Endothelial cell of umbilical vein (primary cell): Measurements from ENCODE around the gene HECA. TPM values are rescaled to one million over a fixed set of nuclear protein-coding genes. Genes with fewer than 3 reads are reported as not detected.

Experiments used
- BruUV-seq: library from RNA; stranded (reverse); fragments of 400-500 nt; replicated peaks from 2 replicates; lab custom pipeline; 2021; lab: Mats Ljungman, UMichigan
- CTCF ChIA-PET: fragments of 300-600, 350-600 bp; sonication (Branson Sonifier 250); formaldehyde crosslinking; loops from one replicate; lab custom pipeline; 2021; ENCODE audit warnings: antibody characterized with exemption, inconsistent platforms; lab: Charles Lee
- POLR2A ChIA-PET: fragments of 300-600, 350-600 bp; sonication (Branson Sonifier 250); formaldehyde crosslinking; loops from one replicate; lab custom pipeline; 2021; ENCODE audit warnings: antibody characterized with exemption, inconsistent platforms; lab: Charles Lee
- DNase-seq: peaks from one replicate; pipeline ENCODE4 v3.0.0-alpha.2; 2011; ENCODE audit warnings: low read depth, low spot score
- FAIRE-seq: peaks from 2 replicates; lab custom pipeline; 2011; peaks lifted over from hg19 to GRCh38; lab: Jason Lieb, UNC
- H2AFZ ChIP-seq: 2 replicates; pipeline ENCODE4 v1.6.0; 2012; ENCODE audit warnings: low read depth, low read length, control low read depth, inconsistent platforms
- H3K27ac ChIP-seq: 2 replicates; pipeline ENCODE4 v1.5.1; 2011; ENCODE audit warnings: low read depth, mild to moderate bottlenecking, control low read depth, low read length, moderate library complexity; ENCODE audit not compliant: insufficient read depth
- H3K27me3 ChIP-seq, 2 experiments: 2 replicates each; pipeline versions ENCODE4 v1.6.0 to v1.6.1; 2011; ENCODE audit warnings: low read length in 2 of 2, mixed read lengths in 1 of 2; ENCODE audit not compliant: control insufficient read depth in 2 of 2, insufficient read depth in 2 of 2
- H3K36me3 ChIP-seq, 2 experiments: 2 replicates in 1 of 2; 3 replicates in 1 of 2; pipeline ENCODE4 v1.5.1; 2011; ENCODE audit warnings: low read length in 2 of 2, mild to moderate bottlenecking in 1 of 2, moderate library complexity in 1 of 2; ENCODE audit not compliant: control insufficient read depth in 2 of 2, insufficient read depth in 2 of 2; ENCODE audit errors: extremely low read depth in 1 of 2
- H3K4me1 ChIP-seq: 3 replicates; pipeline ENCODE4 v1.5.1; 2011; ENCODE audit warnings: mild to moderate bottlenecking, low read length; ENCODE audit not compliant: control insufficient read depth, insufficient read depth; ENCODE audit errors: extremely low read depth
- H3K4me2 ChIP-seq: 2 replicates; pipeline ENCODE4 v1.6.1; 2011; ENCODE audit warnings: low read length, control low read depth, mixed read lengths; ENCODE audit not compliant: insufficient read depth
- H3K4me3 ChIP-seq, 3 experiments: fragments of 200-600 bp in 1 of 3; sonication (generic), shearing (Covaris generic) in 1 of 3; replicated peaks in 1 of 3; 2 replicates each; pipeline ENCODE4 v1.5.1; 2011 to 2016; ENCODE audit warnings: control low read depth in 3 of 3, low read length in 3 of 3, mild to moderate bottlenecking in 2 of 3, inconsistent platforms in 1 of 3, low read depth in 1 of 3, moderate library complexity in 1 of 3; ENCODE audit not compliant: insufficient read depth in 1 of 3
- H3K79me2 ChIP-seq: 2 replicates; pipeline ENCODE4 v1.6.0; 2012; ENCODE audit warnings: low read length, inconsistent platforms; ENCODE audit not compliant: control insufficient read depth, insufficient read depth
- H3K9ac ChIP-seq: replicated peaks from 2 replicates; pipeline ENCODE3; 2011; ENCODE audit warnings: low read length, control low read depth; ENCODE audit not compliant: insufficient read depth; ENCODE audit errors: extremely low read depth
- H3K9me1 ChIP-seq: replicated peaks from 3 replicates; pipeline ENCODE4 v1.6.0; 2011; ENCODE audit warnings: mild to moderate bottlenecking, low read length; ENCODE audit not compliant: control insufficient read depth, insufficient read depth; ENCODE audit errors: extremely low read depth
- H3K9me3 ChIP-seq: replicated peaks from 2 replicates; pipeline ENCODE4 v1.5.1; 2012; ENCODE audit warnings: low read length, inconsistent platforms; ENCODE audit not compliant: control insufficient read depth, insufficient read depth
- H4K20me1 ChIP-seq: replicated peaks from 2 replicates; pipeline ENCODE3; 2011; ENCODE audit warnings: mild to moderate bottlenecking, low read length; ENCODE audit not compliant: control insufficient read depth, insufficient read depth; ENCODE audit errors: extremely low read depth
- EZH2 ChIP-seq: IDR thresholded peaks from 2 replicates; pipeline ENCODE4 v1.6.1; 2012; ENCODE audit warnings: borderline replicate concordance, low read depth, mild to moderate bottlenecking, moderate library complexity, low read length, inconsistent platforms; ENCODE audit not compliant: severe bottlenecking
- FOS ChIP-seq: IDR thresholded peaks from 2 replicates; pipeline ENCODE4 v1.6.1; 2011; ENCODE audit warnings: mild to moderate bottlenecking, low read length, moderate library complexity, borderline replicate concordance; ENCODE audit not compliant: insufficient read depth
- GATA2 ChIP-seq: IDR thresholded peaks from 2 replicates; pipeline ENCODE4 v1.7.0; 2011; ENCODE audit warnings: low read depth, mild to moderate bottlenecking, moderate library complexity, mixed read lengths, low read length; ENCODE audit not compliant: insufficient read length, insufficient read depth
- JUN ChIP-seq: IDR thresholded peaks from 2 replicates; pipeline ENCODE4 v1.6.1; 2011; ENCODE audit warnings: borderline replicate concordance, low read depth; ENCODE audit not compliant: insufficient read length, insufficient read depth
- MYC ChIP-seq: IDR thresholded peaks from one replicate; pipeline ENCODE4 v1.6.1; 2011; ENCODE audit warnings: mild to moderate bottlenecking, low read depth, low read length
- POLR2A ChIP-seq: IDR thresholded peaks from 2 replicates; pipeline ENCODE4 v1.6.1; 2012; ENCODE audit warnings: low read depth, mild to moderate bottlenecking, control low read depth, low read length
- POLR2AphosphoS5 ChIP-seq: IDR thresholded peaks from 2 replicates; pipeline ENCODE4 v1.6.1; 2012; ENCODE audit warnings: low read depth, mild to moderate bottlenecking, control low read depth, low read length, moderate library complexity; ENCODE audit not compliant: insufficient read depth
- dilution Hi-C: fragments of 300-500 bp; cut with MboI; formaldehyde crosslinking; loops from one replicate; pipeline ENCODE4 v1.15.0; 2019; ENCODE audit warnings: low sequenced_read_pairs; ENCODE audit not compliant: extremely low pct_ligation_motif_present
- intact Hi-C: fragments of 100-400 bp; cut with micrococcal nuclease; formaldehyde crosslinking; loops from one replicate; pipeline ENCODE4 v1.10.0; 2022
- polyA plus RNA-seq, 4 experiments: library from polyadenylated mRNA; depleted of rRNA in 3 of 4; stranded (reverse) in 3 of 4; unstranded in 1 of 4; fragments of >200 nt; gene quantifications; 2 replicates each; pipeline versions ENCODE4 v1.2.1 to v1.2.3, GENCODE V29; 2011 to 2012; ENCODE audit warnings: missing spikeins in 1 of 4
- total RNA-seq: library from RNA; stranded (reverse); gene quantifications from 2 replicates; pipeline ENCODE4 v1.2.3, GENCODE V29; 2021
- TF ChIP-seq, protein P1 (sequence below), 2 donors: IDR thresholded peaks; 1 replicate in 1 of 2; 2 replicates in 1 of 2; pipeline ENCODE4 v1.5.1; 2011; ENCODE audit warnings: low read length in 2 of 2, mild to moderate bottlenecking in 2 of 2, moderate library complexity in 2 of 2, control low read depth in 1 of 2, inconsistent platforms in 1 of 2, low read depth in 1 of 2; ENCODE audit not compliant: insufficient read depth in 1 of 2; ENCODE audit errors: extremely low read depth in 1 of 2
- TF ChIP-seq, protein P2 (sequence below): IDR thresholded peaks from 2 replicates; pipeline ENCODE4 v1.6.1; 2011; ENCODE audit not compliant: insufficient read depth, insufficient read length

Gene HECA
- total and polyA plus RNA-seq, 2 donors (not counting 3 experiments of a cell fraction or from before 2014, with no cell fraction given), result 5.8 to 16.7 TPM

DNA sequence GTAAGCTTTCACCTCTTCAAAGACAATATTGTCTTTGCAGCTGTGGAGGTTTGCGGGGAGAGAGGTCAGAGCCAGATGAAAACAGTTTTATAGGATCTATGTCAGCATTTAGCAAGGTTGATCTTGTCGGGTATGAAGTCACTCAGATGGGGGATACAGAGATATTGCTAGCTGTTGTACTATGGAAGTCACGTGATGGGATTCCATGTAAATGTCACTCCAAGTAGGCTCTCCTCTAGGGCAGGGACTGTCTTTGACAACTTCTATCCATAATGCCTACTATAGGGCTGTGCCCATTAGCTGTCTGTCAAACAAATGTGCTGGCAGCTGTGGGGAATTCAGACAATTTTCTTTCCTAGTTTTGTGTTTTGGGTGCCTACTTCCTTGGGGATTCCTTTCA, 54.8 kb downstream of the HECA start:
- ChIA-PET CTCF (interaction anchor here (1.6 kb wide), 1 partner anchor 30 kb away, joined by 3 read pairs; no protein-coding TSS in a partner anchor), POLR2A (no interaction called here)
- DNase-seq, result no peak
- TF ChIP-seq FOS (no peak), POLR2A (no peak), JUN (no peak), GATA2 (no peak), POLR2AphosphoS5 (no peak), MYC (no peak), EZH2 (no peak)
- TF ChIP-seq, protein P1, sequence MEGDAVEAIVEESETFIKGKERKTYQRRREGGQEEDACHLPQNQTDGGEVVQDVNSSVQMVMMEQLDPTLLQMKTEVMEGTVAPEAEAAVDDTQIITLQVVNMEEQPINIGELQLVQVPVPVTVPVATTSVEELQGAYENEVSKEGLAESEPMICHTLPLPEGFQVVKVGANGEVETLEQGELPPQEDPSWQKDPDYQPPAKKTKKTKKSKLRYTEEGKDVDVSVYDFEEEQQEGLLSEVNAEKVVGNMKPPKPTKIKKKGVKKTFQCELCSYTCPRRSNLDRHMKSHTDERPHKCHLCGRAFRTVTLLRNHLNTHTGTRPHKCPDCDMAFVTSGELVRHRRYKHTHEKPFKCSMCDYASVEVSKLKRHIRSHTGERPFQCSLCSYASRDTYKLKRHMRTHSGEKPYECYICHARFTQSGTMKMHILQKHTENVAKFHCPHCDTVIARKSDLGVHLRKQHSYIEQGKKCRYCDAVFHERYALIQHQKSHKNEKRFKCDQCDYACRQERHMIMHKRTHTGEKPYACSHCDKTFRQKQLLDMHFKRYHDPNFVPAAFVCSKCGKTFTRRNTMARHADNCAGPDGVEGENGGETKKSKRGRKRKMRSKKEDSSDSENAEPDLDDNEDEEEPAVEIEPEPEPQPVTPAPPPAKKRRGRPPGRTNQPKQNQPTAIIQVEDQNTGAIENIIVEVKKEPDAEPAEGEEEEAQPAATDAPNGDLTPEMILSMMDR (IDR thresholded peaks at IDR 0.05; ENCODE audit: extremely low read depth in 1 of 2, insufficient read depth in 1 of 2, low read depth in 1 of 2, low read length in 2 of 2), result no peak
- TF ChIP-seq, protein P2, sequence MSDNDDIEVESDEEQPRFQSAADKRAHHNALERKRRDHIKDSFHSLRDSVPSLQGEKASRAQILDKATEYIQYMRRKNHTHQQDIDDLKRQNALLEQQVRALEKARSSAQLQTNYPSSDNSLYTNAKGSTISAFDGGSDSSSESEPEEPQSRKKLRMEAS, result no peak
- no peak overlapping the region for H3K27ac ChIP-seq
- H3K4me3 ChIP-seq, result no peak overlapping the region
- H3K27me3 ChIP-seq, result no peaks in the 10 kb centered on the region
- H3K9me3 ChIP-seq, result no peaks in the 10 kb centered on the region
- H2AFZ ChIP-seq, result no peak overlapping the region
- no peaks in the 10 kb centered on the region for H3K79me2 ChIP-seq
- no peak overlapping the region for H3K4me2 ChIP-seq
- no peaks in the 10 kb centered on the region for H4K20me1 ChIP-seq
- H3K9ac ChIP-seq, result no peak overlapping the region
- BruUV-seq, result no TSS peak
- no peaks in the 10 kb centered on the region for H3K9me1 ChIP-seq
- H3K36me3 ChIP-seq, result no peaks in the 10 kb centered on the region
- dilution Hi-C loops (no loop called here), intact Hi-C loops (no loop called here)
- FAIRE-seq, result no peak
- H3K4me1 ChIP-seq, result no peaks in the 10 kb centered on the region
